ENCODE data around the gene LENG1.
"Not testable (repeated sequence)": the region's sequence is repeated elsewhere in the genome, so short reads cannot be mapped to it uniquely, and the experiment has no call there.

The LENG1 gene

DNA sequence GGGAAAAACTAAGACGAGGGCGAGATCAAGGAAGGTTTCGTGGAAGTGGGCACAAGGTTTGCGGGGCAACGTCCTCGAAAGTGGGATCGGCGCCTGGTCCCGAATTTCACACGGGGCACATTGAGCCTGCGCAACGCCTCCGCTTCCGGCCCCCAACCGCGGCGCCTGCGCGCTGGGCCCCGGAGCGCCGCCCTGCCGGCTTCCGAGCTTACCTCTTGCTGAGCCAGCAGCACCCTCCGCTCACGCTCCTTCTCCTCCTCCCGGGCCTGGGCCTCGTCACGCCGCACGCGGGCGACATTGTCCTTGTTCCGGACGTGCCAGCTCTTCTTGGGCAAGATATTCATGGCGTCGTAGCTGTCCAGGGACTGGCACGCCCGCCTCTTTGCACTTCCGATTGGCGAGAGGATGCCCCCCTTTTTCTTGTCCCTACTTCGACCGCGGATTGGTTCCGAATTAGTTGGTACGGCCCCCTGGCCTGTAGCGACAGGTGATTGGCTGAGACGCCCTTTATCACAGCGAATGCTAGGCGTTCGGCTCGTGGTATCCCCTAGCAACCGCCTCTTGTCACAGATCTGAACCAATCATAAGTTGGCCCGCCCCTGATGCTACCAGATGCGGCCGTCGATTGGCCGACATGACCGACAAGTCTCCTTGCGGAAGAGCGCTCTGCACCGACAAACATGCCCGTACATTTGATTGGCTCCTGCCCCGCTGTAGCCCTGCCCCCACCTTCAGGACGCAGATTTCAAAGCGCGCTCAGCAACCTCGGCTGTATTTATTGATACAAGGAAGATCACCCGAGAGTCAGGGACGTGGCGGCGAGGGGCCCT lies at the start of gene LENG1:
TSS of gene LENG1 (minus strand) at position 370 of the 830 bp plus-strand sequence. CDS start at position 344, 26 bp downstream.
- peak within 1 kb of the TSS; percentile 100 for H3K27ac Mint-ChIP-seq
- peaks cover 23% of the 10 kb centered on the region for H3K36me3 Mint-ChIP-seq (ENCODE audit: low read depth)
- peak; percentile 100 for DNase-seq (ENCODE audit: low spot score)
- peaks cover 46% of the 10 kb centered on the region for H3K4me1 Mint-ChIP-seq (ENCODE audit: low read depth)
- no peaks in the 10 kb centered on the region for H3K9me3 Mint-ChIP-seq
- no peaks in the 10 kb centered on the region for H3K27me3 Mint-ChIP-seq (ENCODE audit: low read depth)
- H3K4me3 Mint-ChIP-seq = peak within 1 kb of the TSS; percentile 100

DNA sequence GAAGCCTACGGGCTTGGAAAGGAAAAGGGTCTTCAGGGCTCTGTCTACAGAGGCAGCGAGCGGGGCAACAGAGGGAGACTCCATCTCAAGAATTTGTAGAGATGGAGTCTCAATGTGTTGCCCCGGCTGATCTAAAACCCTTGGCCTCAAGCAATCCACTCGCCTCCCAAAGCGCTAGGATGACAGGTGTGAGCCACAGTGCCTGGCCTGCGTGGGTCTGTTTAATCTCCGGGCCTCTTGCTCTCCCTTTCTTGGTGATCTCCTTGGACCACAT lies 49.2 kb upstream of the LENG1 start:
- DNase-seq (ENCODE audit: low spot score) = no peak
- Mint-ChIP-seq H3K27me3 (ENCODE audit: low read depth) (no peaks in the 10 kb centered on the region), H3K27ac (peak overlapping the region; percentile 26), H3K4me1 (ENCODE audit: low read depth) (peaks cover 57% of the 10 kb centered on the region), H3K9me3 (no peaks in the 10 kb centered on the region), H3K4me3 (peak overlapping the region; percentile 65), H3K36me3 (ENCODE audit: low read depth) (peaks cover 68% of the 10 kb centered on the region)

DNA sequence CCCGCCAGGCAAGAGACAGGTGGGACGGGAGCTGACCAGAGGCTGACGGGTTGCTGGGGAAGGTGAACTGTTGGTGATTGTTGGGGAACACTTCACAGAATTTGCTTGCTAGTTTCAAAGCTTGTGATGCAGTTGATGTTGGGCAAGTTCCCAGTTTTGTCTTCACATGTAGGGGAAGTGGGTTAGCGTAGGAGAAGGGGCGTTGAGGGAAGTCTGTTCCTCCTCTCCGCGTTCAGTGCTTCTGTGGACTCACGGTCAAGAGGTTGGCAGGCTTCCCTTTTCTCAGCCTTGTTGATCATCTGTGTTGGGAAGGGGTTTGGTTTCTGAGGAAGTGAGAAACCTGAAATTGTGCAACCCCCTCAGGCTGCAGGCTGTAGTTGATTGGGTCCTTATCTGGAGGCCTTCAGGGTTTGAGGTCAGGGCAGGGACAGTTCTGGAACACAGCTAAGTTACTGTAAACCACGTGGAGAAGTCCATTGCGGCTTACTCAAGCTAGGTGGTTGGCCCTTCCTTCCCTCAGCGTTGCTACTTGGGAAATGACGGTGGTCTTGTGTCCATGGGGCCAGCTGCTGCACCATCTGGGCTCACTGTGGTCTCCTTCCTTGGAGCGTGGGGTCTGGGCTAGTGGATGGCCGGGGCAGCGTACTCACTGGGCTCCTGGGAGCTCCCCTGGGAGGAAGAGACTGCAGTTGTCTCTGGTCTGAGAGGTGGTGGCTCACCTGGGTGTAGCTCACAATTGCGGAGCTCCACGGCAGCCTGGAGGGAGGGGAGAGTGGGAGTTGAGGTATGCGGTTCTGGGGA lies 48.7 kb upstream of the LENG1 start:
- peak; percentile 76 for DNase-seq (ENCODE audit: low spot score)
- H3K4me1 Mint-ChIP-seq (ENCODE audit: low read depth) = peaks cover 61% of the 10 kb centered on the region
- peaks cover 72% of the 10 kb centered on the region for H3K36me3 Mint-ChIP-seq (ENCODE audit: low read depth)
- no peaks in the 10 kb centered on the region for H3K9me3 Mint-ChIP-seq
- H3K4me3 Mint-ChIP-seq = peak overlapping the region; percentile 65
- peak overlapping the region; percentile 26 for H3K27ac Mint-ChIP-seq
- no peaks in the 10 kb centered on the region for H3K27me3 Mint-ChIP-seq (ENCODE audit: low read depth)

DNA sequence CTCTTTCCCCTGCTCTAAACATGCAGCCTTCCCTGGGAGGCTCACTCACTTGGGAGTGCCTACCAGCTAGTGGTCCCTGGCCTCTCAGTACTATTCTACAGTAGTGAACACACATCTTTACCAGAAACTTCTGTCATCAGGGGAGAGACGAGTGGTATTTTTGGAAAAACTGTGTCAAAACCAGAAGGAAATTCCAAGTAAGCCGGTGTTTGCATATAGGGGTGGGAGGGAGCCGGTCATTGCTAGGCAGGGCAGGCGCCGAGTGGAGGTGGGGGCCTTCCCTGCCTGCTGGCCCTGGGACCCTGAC lies 48.1 kb upstream of the LENG1 start:
- Mint-ChIP-seq H3K27ac (no peak overlapping the region), H3K36me3 (ENCODE audit: low read depth) (peaks cover 73% of the 10 kb centered on the region), H3K4me1 (ENCODE audit: low read depth) (peaks cover 67% of the 10 kb centered on the region), H3K9me3 (no peaks in the 10 kb centered on the region), H3K27me3 (ENCODE audit: low read depth) (no peaks in the 10 kb centered on the region), H3K4me3 (peak overlapping the region; percentile 65)
- DNase-seq (ENCODE audit: low spot score) = no peak

DNA sequence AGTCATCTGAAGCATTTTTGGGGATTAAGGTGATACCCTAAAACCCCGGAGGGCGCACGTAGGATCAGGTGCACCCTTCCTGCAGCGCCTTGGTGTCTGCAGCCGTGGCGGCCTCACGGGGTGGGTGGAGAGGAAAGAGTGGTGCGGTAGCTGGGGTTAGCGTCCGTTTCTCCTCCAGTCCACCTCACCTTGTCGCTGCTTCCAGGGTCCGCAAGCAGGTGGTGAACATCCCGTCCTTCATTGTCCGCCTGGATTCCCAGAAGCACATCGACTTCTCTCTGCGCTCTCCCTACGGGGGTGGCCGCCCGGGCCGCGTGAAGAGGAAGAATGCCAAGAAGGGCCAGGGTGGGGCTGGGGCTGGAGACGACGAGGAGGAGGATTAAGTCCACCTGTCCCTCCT lies 47.7 kb upstream of the LENG1 start:
- Mint-ChIP-seq H3K4me1 (ENCODE audit: low read depth) (peaks cover 71% of the 10 kb centered on the region), H3K36me3 (ENCODE audit: low read depth) (peaks cover 76% of the 10 kb centered on the region), H3K4me3 (peak overlapping the region; percentile 65)
- DNase-seq (ENCODE audit: low spot score); H3K9me3 Mint-ChIP-seq; H3K27ac Mint-ChIP-seq; H3K27me3 Mint-ChIP-seq (ENCODE audit: low read depth): not testable (repeated sequence)

DNA sequence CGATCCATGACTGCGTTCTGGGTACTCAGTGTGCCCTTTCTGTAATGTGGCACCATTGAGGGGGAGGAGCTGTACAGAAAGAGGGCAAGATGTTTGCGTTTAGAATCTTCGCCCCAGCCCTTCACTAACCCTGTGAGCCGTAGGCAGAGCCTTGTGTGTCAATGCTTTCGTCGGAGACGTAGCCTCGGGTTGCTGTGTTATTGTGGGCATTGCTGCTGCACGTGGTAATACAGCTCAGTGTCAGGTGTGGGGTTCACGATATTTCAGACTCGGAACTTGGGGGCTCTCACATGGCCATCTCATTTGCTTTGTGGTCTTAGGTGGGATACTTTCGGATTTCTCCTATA lies 47.3 kb upstream of the LENG1 start:
- peaks cover 74% of the 10 kb centered on the region for H3K4me1 Mint-ChIP-seq (ENCODE audit: low read depth)
- H3K9me3 Mint-ChIP-seq = no peaks in the 10 kb centered on the region
- peaks cover 79% of the 10 kb centered on the region for H3K36me3 Mint-ChIP-seq (ENCODE audit: low read depth)
- H3K4me3 Mint-ChIP-seq = peak overlapping the region; percentile 65
- no peaks in the 10 kb centered on the region for H3K27me3 Mint-ChIP-seq (ENCODE audit: low read depth)
- DNase-seq (ENCODE audit: low spot score) = no peak
- H3K27ac Mint-ChIP-seq = no peak overlapping the region

DNA sequence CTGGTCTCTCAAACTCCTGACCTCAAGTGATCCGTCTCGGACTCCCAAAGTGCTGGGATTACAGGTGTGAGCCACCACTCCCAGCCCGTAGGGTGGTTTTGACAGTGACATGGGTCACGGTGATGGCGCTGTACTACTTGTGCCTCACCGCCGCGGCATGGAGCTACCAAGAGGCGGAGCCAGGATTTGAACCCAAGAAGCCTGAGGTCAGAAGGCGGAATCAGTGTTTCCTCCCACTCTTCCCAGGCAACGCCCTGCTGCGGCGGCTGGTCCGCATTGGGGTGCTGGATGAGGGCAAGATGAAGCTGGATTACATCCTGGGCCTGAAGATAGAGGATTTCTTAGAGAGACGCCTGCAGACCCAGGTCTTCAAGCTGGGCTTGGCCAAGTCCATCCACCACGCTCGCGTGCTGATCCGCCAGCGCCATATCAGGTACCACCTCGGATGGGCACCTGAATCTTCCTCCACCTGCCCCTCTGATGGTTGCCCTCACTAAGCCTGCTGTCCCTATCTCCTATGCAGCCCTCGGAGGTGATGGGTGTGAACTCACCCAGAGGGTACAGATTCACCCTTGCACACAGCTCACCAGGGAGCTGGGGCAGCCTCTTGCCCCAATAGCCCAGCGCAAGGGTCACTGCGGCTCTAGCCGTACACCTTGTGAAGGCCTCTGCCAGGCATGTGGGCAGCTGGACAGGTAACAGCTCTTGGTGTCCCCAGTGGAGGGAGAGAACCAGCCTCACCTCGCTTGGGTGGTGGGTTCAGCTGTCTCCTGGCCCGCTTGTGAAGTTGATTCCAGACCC lies 46.7 kb upstream of the LENG1 start:
- H3K9me3 Mint-ChIP-seq = no peaks in the 10 kb centered on the region
- H3K27me3 Mint-ChIP-seq (ENCODE audit: low read depth) = no peaks in the 10 kb centered on the region
- H3K27ac Mint-ChIP-seq = no peak overlapping the region
- no peak for DNase-seq (ENCODE audit: low spot score)
- peaks cover 83% of the 10 kb centered on the region for H3K36me3 Mint-ChIP-seq (ENCODE audit: low read depth)
- H3K4me1 Mint-ChIP-seq (ENCODE audit: low read depth) = peaks cover 77% of the 10 kb centered on the region
- peak overlapping the region; percentile 40 for H3K4me3 Mint-ChIP-seq

DNA sequence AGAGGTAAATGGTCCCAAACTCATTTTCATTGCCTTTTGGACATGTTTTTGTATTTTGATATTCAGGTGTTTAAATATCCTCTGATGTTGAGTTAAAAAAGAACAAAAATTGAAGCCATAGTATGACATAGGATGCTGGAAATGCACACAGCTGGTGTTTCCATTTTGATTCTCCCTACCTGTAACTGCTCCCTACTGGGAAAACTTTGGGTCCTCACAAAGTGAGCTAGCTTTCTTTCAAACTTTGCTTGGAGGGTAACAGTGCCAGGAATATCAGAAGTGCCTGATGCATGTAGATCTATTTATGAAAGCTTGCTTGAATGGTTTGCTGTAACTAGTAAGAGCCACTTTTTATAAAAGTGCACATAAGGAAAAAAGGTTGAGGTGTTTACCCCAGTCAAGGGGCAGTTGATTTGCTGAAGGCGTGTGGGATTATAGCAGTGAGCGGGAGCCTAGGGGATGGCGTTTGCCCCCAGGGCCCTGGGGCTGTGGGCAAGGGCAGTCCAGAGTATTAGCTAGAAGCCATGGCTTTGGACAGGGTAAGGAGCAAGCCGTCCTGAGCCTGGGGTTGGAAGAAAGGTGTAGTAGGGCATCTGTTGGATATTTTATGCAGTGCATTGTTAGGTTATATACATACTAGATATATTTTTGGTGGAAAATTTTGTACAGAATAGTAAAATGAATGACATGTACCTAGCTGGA lies 45.4 kb upstream of the LENG1 start:
- peaks cover 69% of the 10 kb centered on the region for H3K4me1 Mint-ChIP-seq (ENCODE audit: low read depth)
- H3K27me3 Mint-ChIP-seq (ENCODE audit: low read depth) = no peaks in the 10 kb centered on the region
- peak overlapping the region; percentile 27 for H3K4me3 Mint-ChIP-seq
- no peak overlapping the region for H3K27ac Mint-ChIP-seq
- no peak for DNase-seq (ENCODE audit: low spot score)
- H3K9me3 Mint-ChIP-seq = no peaks in the 10 kb centered on the region
- H3K36me3 Mint-ChIP-seq (ENCODE audit: low read depth) = peaks cover 80% of the 10 kb centered on the region

DNA sequence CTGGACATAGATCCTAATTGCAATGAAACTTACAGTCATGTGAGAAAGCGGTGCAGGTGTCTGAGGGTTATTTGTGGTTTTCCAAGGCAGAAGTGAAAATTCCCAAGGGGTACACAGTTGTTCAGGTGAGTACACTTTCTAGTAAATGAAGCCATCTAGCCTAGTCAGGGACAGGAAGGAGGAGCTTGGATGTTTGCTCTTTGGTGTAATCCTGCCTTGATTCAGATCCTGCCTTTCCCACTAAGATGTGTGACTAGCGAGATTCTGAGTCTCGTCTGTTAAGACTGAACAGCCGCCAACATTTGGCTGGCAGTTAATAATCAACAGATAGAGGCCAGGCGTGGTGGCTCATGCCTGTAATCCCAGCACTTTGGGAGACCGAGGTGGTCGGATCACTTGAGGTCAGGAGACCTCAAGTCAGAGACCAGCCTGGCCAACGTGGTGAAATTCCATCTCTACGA lies 43.7 kb upstream of the LENG1 start:
- peak overlapping the region; percentile 36 for H3K27ac Mint-ChIP-seq

DNA sequence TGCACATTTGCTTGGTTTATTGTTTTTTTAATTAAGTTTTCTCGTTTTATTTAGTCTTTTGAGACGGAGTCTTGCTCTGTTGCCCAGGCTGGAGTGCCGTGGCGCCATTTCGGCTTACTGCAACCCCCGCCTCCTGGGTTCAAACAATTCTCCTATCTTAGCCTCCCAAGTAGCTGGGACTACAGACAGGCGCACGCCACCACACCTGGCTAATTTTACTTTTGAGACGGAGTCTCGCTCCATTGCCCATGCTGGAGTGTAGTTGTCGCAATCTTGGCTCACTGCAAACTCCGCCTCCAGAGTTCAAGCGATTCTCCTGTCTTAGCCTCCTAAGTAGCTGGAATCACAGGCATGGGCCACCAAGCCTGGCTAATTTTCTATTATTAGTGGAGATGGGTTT lies 42.5 kb upstream of the LENG1 start:
- no peak overlapping the region for H3K27ac Mint-ChIP-seq
- no peak for DNase-seq (ENCODE audit: low spot score)
- peak overlapping the region; percentile 100 for H3K4me3 Mint-ChIP-seq
- H3K4me1 Mint-ChIP-seq (ENCODE audit: low read depth) = peaks cover 54% of the 10 kb centered on the region
- H3K36me3 Mint-ChIP-seq (ENCODE audit: low read depth) = peaks cover 61% of the 10 kb centered on the region
- H3K9me3 Mint-ChIP-seq = no peaks in the 10 kb centered on the region
- H3K27me3 Mint-ChIP-seq (ENCODE audit: low read depth) = no peaks in the 10 kb centered on the region

More for the DNA sequence above, 43.7 kb upstream of the LENG1 start:
- no peak for DNase-seq (ENCODE audit: low spot score)
- H3K9me3 Mint-ChIP-seq = no peaks in the 10 kb centered on the region
- peaks cover 65% of the 10 kb centered on the region for H3K4me1 Mint-ChIP-seq (ENCODE audit: low read depth)
- H3K36me3 Mint-ChIP-seq (ENCODE audit: low read depth) = peaks cover 73% of the 10 kb centered on the region
- H3K27me3 Mint-ChIP-seq (ENCODE audit: low read depth) = no peaks in the 10 kb centered on the region
- H3K4me3 Mint-ChIP-seq = peak overlapping the region; percentile 100

DNA sequence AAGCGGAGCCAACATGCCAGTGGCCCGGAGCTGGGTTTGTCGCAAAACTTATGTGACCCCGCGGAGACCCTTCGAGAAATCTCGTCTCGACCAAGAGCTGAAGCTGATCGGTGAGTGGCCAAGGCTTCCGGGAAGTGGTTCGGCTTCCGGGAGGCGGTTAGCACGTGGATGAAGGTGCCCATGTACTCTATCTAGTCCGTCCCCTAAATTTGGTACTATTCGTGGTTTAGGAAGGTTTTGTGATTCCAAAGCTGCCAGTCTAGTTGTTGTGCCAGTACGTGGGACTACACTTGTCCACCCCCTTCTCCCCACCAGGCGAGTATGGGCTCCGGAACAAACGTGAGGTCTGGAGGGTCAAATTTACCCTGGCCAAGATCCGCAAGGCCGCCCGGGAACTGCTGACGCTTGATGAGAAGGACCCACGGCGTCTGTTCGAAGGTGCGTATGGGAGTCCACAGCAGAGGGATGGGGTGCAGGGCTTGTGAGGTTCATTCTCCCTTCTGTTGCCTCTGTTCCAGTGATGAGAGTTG lies 41.7 kb upstream of the LENG1 start:
- peaks cover 48% of the 10 kb centered on the region for H3K4me1 Mint-ChIP-seq (ENCODE audit: low read depth)
- H3K36me3 Mint-ChIP-seq (ENCODE audit: low read depth) = peaks cover 54% of the 10 kb centered on the region
- peak overlapping the region; percentile 100 for H3K27ac Mint-ChIP-seq
- H3K4me3 Mint-ChIP-seq = peak overlapping the region; percentile 100
- DNase-seq (ENCODE audit: low spot score) = no peak
- no peaks in the 10 kb centered on the region for H3K27me3 Mint-ChIP-seq (ENCODE audit: low read depth)
- no peaks in the 10 kb centered on the region for H3K9me3 Mint-ChIP-seq

DNA sequence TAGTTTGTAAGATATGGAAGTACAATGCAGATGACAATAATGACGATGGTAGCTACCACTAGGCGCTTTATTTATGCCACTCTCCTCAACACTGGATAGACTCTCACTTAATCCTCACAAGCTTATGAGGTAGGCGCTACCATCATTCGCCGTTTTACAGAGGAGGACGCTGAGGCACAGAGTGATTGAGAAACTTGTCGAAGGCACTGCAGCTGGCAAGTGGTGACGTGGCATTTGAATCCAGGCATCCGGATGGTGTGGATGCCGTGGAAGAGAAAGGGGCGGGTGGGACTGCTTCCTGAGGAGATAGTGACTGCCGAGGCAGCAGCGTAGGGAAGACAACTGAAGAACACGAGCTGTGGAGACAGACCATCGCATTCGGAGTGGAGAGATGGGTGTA lies 39.9 kb upstream of the LENG1 start:
- Mint-ChIP-seq H3K4me1 (ENCODE audit: low read depth) (peaks cover 33% of the 10 kb centered on the region), H3K4me3 (peak overlapping the region; percentile 81), H3K9me3 (no peaks in the 10 kb centered on the region), H3K27ac (peak overlapping the region; percentile 70), H3K36me3 (ENCODE audit: low read depth) (peaks cover 42% of the 10 kb centered on the region), H3K27me3 (ENCODE audit: low read depth) (no peaks in the 10 kb centered on the region)
- no peak for DNase-seq (ENCODE audit: low spot score)

DNA sequence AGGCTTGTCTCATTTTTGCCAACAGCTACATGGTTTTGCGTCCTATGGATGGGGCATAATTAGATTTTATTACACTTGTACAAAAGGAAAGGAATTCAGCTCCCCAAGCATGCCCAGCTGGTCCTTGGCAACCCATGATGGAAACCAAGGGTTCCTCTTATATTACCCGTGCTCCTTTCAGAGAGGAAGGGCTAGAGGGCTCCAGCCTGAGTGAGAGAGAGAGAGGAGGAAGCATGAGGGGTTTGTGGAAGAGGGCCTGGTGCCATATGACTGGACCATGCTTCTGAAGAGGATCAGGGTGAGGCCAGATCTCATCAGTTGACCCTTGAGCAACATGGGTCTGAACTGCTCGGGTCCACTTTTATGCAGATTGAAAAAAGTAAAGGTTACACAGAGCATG lies 37.6 kb upstream of the LENG1 start:
- Mint-ChIP-seq H3K4me1 (ENCODE audit: low read depth) (peaks cover 25% of the 10 kb centered on the region), H3K9me3 (no peaks in the 10 kb centered on the region), H3K4me3 (no peak overlapping the region), H3K27ac (no peak overlapping the region), H3K27me3 (ENCODE audit: low read depth) (no peaks in the 10 kb centered on the region), H3K36me3 (ENCODE audit: low read depth) (peaks cover 24% of the 10 kb centered on the region)
- DNase-seq (ENCODE audit: low spot score) = no peak
